Fibroblast of lung (primary cell): ENCODE data around the gene ICA1. TPM values are rescaled to one million over a fixed set of nuclear protein-coding genes. Genes with fewer than 3 reads are reported as not detected.

Experiments used
- DNase-seq, 2 donors: peaks; one replicate each; pipeline versions ENCODE4 v3.0.0 to v3.0.0-alpha.2; 2010; ENCODE audit warnings: low read depth in 2 of 2
- H2AFZ ChIP-seq: 2 replicates; pipeline ENCODE4 v1.5.1; 2012; ENCODE audit warnings: low read length, control low read depth, inconsistent platforms
- H3K27ac ChIP-seq: 2 replicates; pipeline ENCODE4 v1.5.1; 2011; ENCODE audit warnings: low read length, control low read depth; ENCODE audit not compliant: insufficient read depth
- H3K27me3 ChIP-seq: 2 replicates; pipeline ENCODE4 v1.5.1; 2011; ENCODE audit warnings: mild to moderate bottlenecking, low read length; ENCODE audit not compliant: control insufficient read depth, insufficient read depth
- H3K36me3 ChIP-seq: 2 replicates; pipeline ENCODE4 v1.5.1; 2011; ENCODE audit warnings: low read length; ENCODE audit not compliant: control insufficient read depth, insufficient read depth
- H3K4me1 ChIP-seq: 2 replicates; pipeline ENCODE4 v1.5.1; 2011; ENCODE audit warnings: low read length; ENCODE audit not compliant: control insufficient read depth, insufficient read depth; ENCODE audit errors: extremely low read depth
- H3K4me2 ChIP-seq: 2 replicates; pipeline ENCODE4 v1.5.1; 2011; ENCODE audit warnings: low read length, control low read depth; ENCODE audit not compliant: insufficient read depth; ENCODE audit errors: extremely low read depth
- H3K4me3 ChIP-seq, 4 experiments: fragments of 200-600 bp in 1 of 4; sonication (generic) in 1 of 4; replicated peaks in 1 of 4; 2 replicates each; pipeline ENCODE4 v1.5.1; 2011 to 2016; ENCODE audit warnings: low read length in 4 of 4, low read depth in 3 of 4, mild to moderate bottlenecking in 3 of 4, control low read depth in 2 of 4, inconsistent platforms in 1 of 4, mixed read lengths in 1 of 4; ENCODE audit not compliant: insufficient read depth in 1 of 4; ENCODE audit errors: control extremely low read depth in 1 of 4
- H3K79me2 ChIP-seq: 2 replicates; pipeline ENCODE4 v1.5.1; 2012; ENCODE audit warnings: mild to moderate bottlenecking, low read length, inconsistent platforms; ENCODE audit not compliant: control insufficient read depth, insufficient read depth
- H3K9ac ChIP-seq: 2 replicates; pipeline ENCODE4 v1.5.1; 2011; ENCODE audit warnings: mild to moderate bottlenecking, low read length, control low read depth; ENCODE audit not compliant: insufficient read depth
- H3K9me3 ChIP-seq: 2 replicates; pipeline ENCODE4 v1.5.1; 2012; ENCODE audit warnings: low read depth, low read length; ENCODE audit not compliant: control insufficient read depth, insufficient read depth
- H4K20me1 ChIP-seq: 2 replicates; pipeline ENCODE4 v1.5.1; 2011; ENCODE audit warnings: low read length; ENCODE audit not compliant: control insufficient read depth, insufficient read depth; ENCODE audit errors: extremely low read depth
- EZH2 ChIP-seq: IDR thresholded peaks from 2 replicates; pipeline ENCODE4 v1.5.1; 2012; ENCODE audit warnings: low read length, control low read depth, mild to moderate bottlenecking; ENCODE audit errors: missing control alignments
- polyA plus RNA-seq, 2 donors: library from polyadenylated mRNA; depleted of rRNA in 1 of 2; stranded (reverse) in 1 of 2; unstranded in 1 of 2; fragments of >200 nt; gene quantifications; 2 replicates each; pipeline ENCODE4 v1.2.1, GENCODE V29; 2011 to 2012; ENCODE audit warnings: missing spikeins in 1 of 2
- total RNA-seq: library from RNA; depleted of rRNA; stranded (reverse); fragments of >200 nt; gene quantifications from 2 replicates; pipeline ENCODE4 v1.2.1, GENCODE V29; 2014
- TF ChIP-seq, protein P1 (sequence below), 2 donors: IDR thresholded peaks in 1 of 2; conservative IDR thresholded peaks in 1 of 2; 1 replicate in 1 of 2; 2 replicates in 1 of 2; pipeline ENCODE4 v1.5.1; 2011 to 2012; ENCODE audit warnings: low read length in 2 of 2, control low read depth in 1 of 2, inconsistent platforms in 1 of 2, low read depth in 1 of 2, mild to moderate bottlenecking in 1 of 2

The ICA1 gene
- total and polyA plus RNA-seq, 2 donors (not counting 1 experiment from before 2014, with no cell fraction given) = 0.17 TPM; not detected in 1

DNA sequence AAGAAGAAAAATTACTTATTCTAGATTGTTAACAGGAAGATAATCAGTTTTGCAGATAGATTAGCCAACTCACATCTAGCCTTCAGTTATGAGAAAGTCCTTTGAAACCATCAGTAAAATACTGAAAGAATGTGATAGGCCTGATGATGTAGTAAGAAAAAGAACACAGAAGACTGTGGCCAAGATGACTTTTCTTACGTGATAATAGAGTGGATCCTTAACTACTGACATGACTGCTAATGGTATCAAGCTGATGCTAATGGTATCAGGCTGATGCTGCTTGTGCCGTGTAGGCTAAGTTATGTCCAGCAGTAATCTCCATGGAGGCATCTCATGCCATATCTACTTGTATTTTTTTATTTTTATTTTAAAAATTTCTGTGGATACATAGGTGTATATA lies 179.2 kb downstream of the ICA1 start:
- Histone ChIP-seq H3K27ac (no peak overlapping the region), H3K9me3 (no peaks in the 10 kb centered on the region), H3K4me2 (no peak overlapping the region), H2AFZ (no peak overlapping the region), H3K27me3 (no peaks in the 10 kb centered on the region), H3K79me2 (no peaks in the 10 kb centered on the region), H3K36me3 (no peaks in the 10 kb centered on the region), H4K20me1 (no peaks in the 10 kb centered on the region), H3K4me1 (no peaks in the 10 kb centered on the region), H3K4me3 (no peak overlapping the region), H3K9ac (no peak overlapping the region)
- no peak for DNase-seq
- TF ChIP-seq, protein P1, sequence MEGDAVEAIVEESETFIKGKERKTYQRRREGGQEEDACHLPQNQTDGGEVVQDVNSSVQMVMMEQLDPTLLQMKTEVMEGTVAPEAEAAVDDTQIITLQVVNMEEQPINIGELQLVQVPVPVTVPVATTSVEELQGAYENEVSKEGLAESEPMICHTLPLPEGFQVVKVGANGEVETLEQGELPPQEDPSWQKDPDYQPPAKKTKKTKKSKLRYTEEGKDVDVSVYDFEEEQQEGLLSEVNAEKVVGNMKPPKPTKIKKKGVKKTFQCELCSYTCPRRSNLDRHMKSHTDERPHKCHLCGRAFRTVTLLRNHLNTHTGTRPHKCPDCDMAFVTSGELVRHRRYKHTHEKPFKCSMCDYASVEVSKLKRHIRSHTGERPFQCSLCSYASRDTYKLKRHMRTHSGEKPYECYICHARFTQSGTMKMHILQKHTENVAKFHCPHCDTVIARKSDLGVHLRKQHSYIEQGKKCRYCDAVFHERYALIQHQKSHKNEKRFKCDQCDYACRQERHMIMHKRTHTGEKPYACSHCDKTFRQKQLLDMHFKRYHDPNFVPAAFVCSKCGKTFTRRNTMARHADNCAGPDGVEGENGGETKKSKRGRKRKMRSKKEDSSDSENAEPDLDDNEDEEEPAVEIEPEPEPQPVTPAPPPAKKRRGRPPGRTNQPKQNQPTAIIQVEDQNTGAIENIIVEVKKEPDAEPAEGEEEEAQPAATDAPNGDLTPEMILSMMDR (conservative IDR thresholded peaks at IDR 0.05 in 1 of 2, IDR thresholded peaks at IDR 0.05 in 1 of 2; ENCODE audit: low read depth in 1 of 2, low read length in 2 of 2) = no peak
- no peak for TF ChIP-seq EZH2

DNA sequence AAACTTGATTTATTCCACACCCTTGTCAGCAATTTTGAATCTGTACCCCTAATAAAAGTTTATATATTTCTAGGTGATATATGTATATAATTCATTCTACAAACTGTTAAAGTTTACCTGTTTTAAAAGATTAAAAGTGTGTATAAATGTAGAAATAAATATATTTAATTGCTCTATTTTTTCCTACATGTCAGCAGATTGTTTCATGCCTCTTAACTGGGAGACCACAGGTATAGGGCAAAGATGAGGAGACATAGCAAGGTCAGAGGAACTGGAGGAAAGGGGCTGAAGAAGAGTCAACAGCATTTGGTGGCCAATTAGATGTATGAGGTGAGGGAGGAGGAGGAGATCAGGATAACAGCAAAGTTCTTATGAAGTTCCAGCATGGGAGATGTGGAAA lies 183.5 kb downstream of the ICA1 start:
- H3K36me3 ChIP-seq = no peaks in the 10 kb centered on the region
- H3K27ac ChIP-seq = no peak overlapping the region
- H3K4me3 ChIP-seq = no peak overlapping the region
- H3K27me3 ChIP-seq = no peaks in the 10 kb centered on the region
- no peaks in the 10 kb centered on the region for H3K9me3 ChIP-seq
- no peak overlapping the region for H2AFZ ChIP-seq
- H3K4me2 ChIP-seq = no peak overlapping the region
- H3K9ac ChIP-seq = no peak overlapping the region
- H4K20me1 ChIP-seq = no peaks in the 10 kb centered on the region
- H3K4me1 ChIP-seq = no peaks in the 10 kb centered on the region
- DNase-seq = no peak
- no peak for TF ChIP-seq EZH2
- TF ChIP-seq, protein P1 (conservative IDR thresholded peaks at IDR 0.05 in 1 of 2, IDR thresholded peaks at IDR 0.05 in 1 of 2; ENCODE audit: low read depth in 1 of 2, low read length in 2 of 2) = no peak
- no peaks in the 10 kb centered on the region for H3K79me2 ChIP-seq

DNA sequence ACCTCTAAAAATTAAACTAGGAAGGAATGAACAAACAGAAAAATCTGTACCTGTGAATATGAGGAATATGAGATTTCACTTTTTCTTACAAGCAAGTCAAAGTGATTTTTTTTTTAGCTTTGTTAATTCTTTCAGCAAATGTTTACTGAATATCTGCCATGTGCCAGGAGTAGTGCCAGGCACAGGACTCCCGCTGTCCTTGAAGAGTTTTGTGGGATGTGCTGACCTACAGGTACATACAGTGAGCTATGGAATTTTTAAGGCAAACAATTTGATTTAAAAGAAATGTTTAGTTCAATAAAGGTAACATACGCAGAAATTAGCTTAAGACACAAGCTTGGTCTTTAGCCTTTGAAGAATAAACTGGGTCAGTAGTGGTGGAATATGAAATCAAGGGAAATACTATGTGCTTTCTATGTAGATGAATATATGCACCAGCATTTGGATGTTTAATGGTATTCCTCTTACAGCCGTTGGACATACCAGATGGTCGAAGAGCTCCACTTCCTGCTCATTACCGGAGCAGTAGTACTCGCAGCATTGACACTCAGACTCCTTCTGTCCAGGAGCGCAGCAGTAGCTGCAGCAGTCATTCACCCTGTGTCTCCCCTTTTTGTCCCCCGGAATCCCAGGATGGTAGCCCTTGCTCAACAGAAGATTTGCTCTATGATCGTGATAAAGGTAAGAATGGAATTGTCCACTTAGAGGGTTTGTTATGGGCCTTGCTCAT lies 191.4 kb downstream of the ICA1 start:
- Histone ChIP-seq H3K27ac (no peak overlapping the region), H3K4me2 (no peak overlapping the region), H2AFZ (no peak overlapping the region), H3K27me3 (no peaks in the 10 kb centered on the region), H3K4me1 (no peaks in the 10 kb centered on the region), H3K79me2 (no peaks in the 10 kb centered on the region), H4K20me1 (no peaks in the 10 kb centered on the region), H3K4me3 (no peak overlapping the region), H3K36me3 (no peaks in the 10 kb centered on the region), H3K9ac (no peak overlapping the region), H3K9me3 (no peaks in the 10 kb centered on the region)
- no peak for DNase-seq
- TF ChIP-seq, protein P1 (conservative IDR thresholded peaks at IDR 0.05 in 1 of 2, IDR thresholded peaks at IDR 0.05 in 1 of 2; ENCODE audit: low read depth in 1 of 2, low read length in 2 of 2) = no peak
- TF ChIP-seq EZH2 = no peak
